T-cell (primary cell): ENCODE measurements around the gene INTS15. TPM values are rescaled to one million over a fixed set of nuclear protein-coding genes. Genes with fewer than 3 reads are reported as not detected.
"Not testable (repeated sequence)": the region's sequence is repeated elsewhere in the genome, so short reads cannot be mapped to it uniquely, and the experiment has no call there.

Experiments
- ATAC-seq, 4 experiments: fragments of 200-7000 bp in 3 of 4; fragments of 150-1000 bp in 1 of 4; cut with Tn5 transposase; replicated peaks in 1 of 4; 1 replicate in 3 of 4; 2 replicates in 1 of 4; pipeline ENCODE4 v1.10.0; 2021; ENCODE audit warnings: moderate library complexity in 3 of 4, mild to moderate bottlenecking in 2 of 4, moderate number of reproducible peaks in 1 of 4
- CTCF ChIA-PET, 2 donors: fragments of 300-600 bp; sonication (Branson Sonifier 250); formaldehyde crosslinking; loops; one replicate each; lab custom pipeline; 2022; ENCODE audit warnings: antibody characterized with exemption in 2 of 2; lab: Charles Lee
- POLR2A ChIA-PET, 2 donors: fragments of 300-600 bp; sonication (Branson Sonifier 250); formaldehyde crosslinking; loops; one replicate each; lab custom pipeline; 2022; ENCODE audit warnings: antibody characterized with exemption in 2 of 2; lab: Charles Lee
- DNase-seq, 35 experiments: peaks; one replicate each; pipeline versions ENCODE4 v3.0.0 to v3.0.0-alpha.2; 2013 to 2023
- H3K27ac ChIP-seq: one replicate; pipeline ENCODE4 v1.5.1; 2013; ENCODE audit warnings: low read length
- H3K27me3 ChIP-seq, 2 experiments: replicated peaks in 1 of 2; 1 replicate in 1 of 2; 2 replicates in 1 of 2; pipeline versions ENCODE4 v1.6.1 to v1.7.0; 2013; ENCODE audit warnings: low read length in 1 of 2, mixed read lengths in 1 of 2; ENCODE audit not compliant: control insufficient read depth in 2 of 2, insufficient read depth in 2 of 2; ENCODE audit errors: extremely low read depth in 1 of 2
- H3K36me3 ChIP-seq, 2 donors: 1 replicate in 1 of 2; 2 replicates in 1 of 2; pipeline versions ENCODE4 v1.6.1 to v1.7.0; 2013; ENCODE audit warnings: low read length in 1 of 2; ENCODE audit not compliant: control insufficient read depth in 2 of 2, insufficient read depth in 1 of 2; ENCODE audit errors: extremely low read depth in 1 of 2
- H3K4me1 ChIP-seq, 2 experiments: 1 replicate in 1 of 2; 2 replicates in 1 of 2; pipeline versions ENCODE4 v1.6.1 to v1.7.0; 2013; ENCODE audit warnings: low read length in 2 of 2, mixed read lengths in 1 of 2; ENCODE audit not compliant: insufficient read depth in 2 of 2, control insufficient read depth in 1 of 2; ENCODE audit errors: extremely low read depth in 1 of 2
- H3K4me3 ChIP-seq, 2 donors: 1 replicate in 1 of 2; 2 replicates in 1 of 2; pipeline versions ENCODE4 v1.5.1 to v1.7.0; 2013; ENCODE audit warnings: mild to moderate bottlenecking in 2 of 2, low read length in 1 of 2, moderate library complexity in 1 of 2; ENCODE audit not compliant: control insufficient read depth in 1 of 2; ENCODE audit errors: extremely low read depth in 1 of 2
- H3K9me3 ChIP-seq: 2 replicates; pipeline ENCODE4 v1.7.0; 2013
- H3K27ac Mint-ChIP-seq, 2 donors: one replicate each; pipeline ENCODE4 v1.8.0; 2020 to 2021; ENCODE audit warnings: mild to moderate bottlenecking in 2 of 2, mixed read lengths in 2 of 2
- H3K27me3 Mint-ChIP-seq, 2 donors: one replicate each; pipeline ENCODE4 v1.8.0; 2021 to 2022; ENCODE audit warnings: mixed read lengths in 2 of 2
- H3K36me3 Mint-ChIP-seq: one replicate; pipeline ENCODE4 v1.8.0; 2021; ENCODE audit warnings: mixed read lengths
- H3K4me1 Mint-ChIP-seq, 3 donors: one replicate each; pipeline ENCODE4 v1.8.0; 2020 to 2022; ENCODE audit warnings: mixed read lengths in 3 of 3, mild to moderate bottlenecking in 1 of 3
- H3K4me3 Mint-ChIP-seq, 3 donors: one replicate each; pipeline ENCODE4 v1.8.0; 2020 to 2022; ENCODE audit warnings: mild to moderate bottlenecking in 3 of 3, mixed read lengths in 3 of 3, moderate library complexity in 3 of 3
- H3K9me3 Mint-ChIP-seq, 3 donors: one replicate each; pipeline ENCODE4 v1.8.0; 2020 to 2022; ENCODE audit warnings: mixed read lengths in 3 of 3
- WGBS: methylation state at CpG from one replicate; pipeline ENCODE4 v1.1.5; 2013; ENCODE audit warnings: missing lambda C conversion rate; ENCODE audit not compliant: insufficient coverage; 5-methylcytosine and 5-hydroxymethylcytosine counted together
- total RNA-seq, 35 experiments: library from RNA in 6 of 35; stranded (reverse) in 6 of 35; fragments of 120-200 nt in 1 of 35; gene quantifications; one replicate each; pipeline versions ENCODE4 v1.2.1 to v1.2.4 and lab custom pipeline; 2013 to 2026

INTS15 gene
- total RNA-seq, 5 donors from 2014 or later (not counting 1 experiment from before 2014, with no cell fraction given) = 48.3 to 65.9 (median 64.1) TPM

GRCh38 chr7:6634971-6635370 lies 45.1 kb downstream of the INTS15 start:
- H3K27ac Mint-ChIP-seq, POLR2A ChIA-PET: not testable (repeated sequence)

GRCh38 chr7:6636741-6637543 lies 47.1 kb downstream of the INTS15 start, which contains the start of gene ZNF316:
ZNF316 (plus strand) TSS chr7:6637318; CDS start chr7:6642410, 5,092 bp downstream.
- peak; percentile 73 to 77 (median 75) for ATAC-seq
- Histone ChIP-seq H3K4me3 (peak within 1 kb of the TSS; percentile 53 to 59), H3K9me3 (no peaks in the 10 kb centered on the region), H3K27ac (peak within 1 kb of the TSS; percentile 45), H3K36me3 (peaks cover 0 to 22% of the 10 kb centered on the region in 2 donors), H3K4me1 (peaks cover 3 to 29% of the 10 kb centered on the region in 2 experiments), H3K27me3 (peaks cover 0 to 2% of the 10 kb centered on the region in 2 experiments)
- POLR2A ChIA-PET = interaction anchor here in 1 of 2 donors (0.6 kb wide), 1 partner anchor 82 kb away, joined by 4 read pairs; no protein-coding TSS in a partner anchor
- Mint-ChIP-seq H3K27me3 (no peaks in the 10 kb centered on the region), H3K9me3 (no peaks in the 10 kb centered on the region), H3K27ac (peak within 1 kb of the TSS; percentile 91 to 95), H3K4me3 (peak within 1 kb of the TSS; percentile 81 to 85 (median 84)), H3K4me1 (peaks cover 27 to 29% (median 29%) of the 10 kb centered on the region in 3 donors), H3K36me3 (peaks cover 20% of the 10 kb centered on the region)
- WGBS = 1% methylated on average over 103 of the region's 104 CpGs
- DNase-seq = peak in 27 of 35 experiments; percentile 8 to 77 (median 36)
- CTCF ChIA-PET = interaction anchor here in 1 of 2 donors (0.7 kb wide), 1 partner anchor 46 kb away, joined by 8 read pairs; no protein-coding TSS in a partner anchor

More at GRCh38 chr7:6634971-6635370, 45.1 kb downstream of the INTS15 start:
- H3K9me3 ChIP-seq, H3K36me3 ChIP-seq, ATAC-seq, H3K27ac ChIP-seq, H3K27me3 Mint-ChIP-seq, H3K27me3 ChIP-seq, H3K4me3 ChIP-seq, H3K36me3 Mint-ChIP-seq, H3K9me3 Mint-ChIP-seq, DNase-seq, CTCF ChIA-PET: not testable (repeated sequence)
- WGBS = 68% methylated on average over 3 of the region's 5 CpGs
- Mint-ChIP-seq H3K4me3 (peak overlapping the region; percentile 49 to 77 (median 77)), H3K4me1 (peaks cover 24 to 26% (median 24%) of the 10 kb centered on the region in 3 donors)
- H3K4me1 ChIP-seq = peaks cover 3 to 29% of the 10 kb centered on the region in 2 experiments

GRCh38 chr7:6637544-6638229 lies 47.9 kb downstream of the INTS15 start:
- Mint-ChIP-seq H3K27ac (peak overlapping the region; percentile 91 to 95), H3K4me1 (peaks cover 27 to 29% (median 29%) of the 10 kb centered on the region in 3 donors), H3K36me3 (peaks cover 26% of the 10 kb centered on the region), H3K9me3 (no peaks in the 10 kb centered on the region), H3K27me3 (no peaks in the 10 kb centered on the region), H3K4me3 (peak overlapping the region; percentile 81 to 85 (median 84))
- H3K9me3 ChIP-seq = no peaks in the 10 kb centered on the region
- ChIA-PET POLR2A (no interaction called here), CTCF (interaction anchor here in 1 of 2 donors (0.7 kb wide), 1 partner anchor 18 kb away, joined by 3 read pairs; no protein-coding TSS in a partner anchor)
- WGBS = 1% methylated on average over 54 of the region's 60 CpGs
- peaks cover 0 to 2% of the 10 kb centered on the region in 2 experiments for H3K27me3 ChIP-seq
- H3K27ac ChIP-seq = peak overlapping the region; percentile 45
- DNase-seq (peak in 34 of 35 experiments; percentile 17 to 71 (median 36)), ATAC-seq (peak; percentile 73 to 82 (median 76))
- H3K36me3 ChIP-seq = peaks cover 5 to 29% of the 10 kb centered on the region in 2 donors
- H3K4me1 ChIP-seq = peaks cover 3 to 29% of the 10 kb centered on the region in 2 experiments
- peak overlapping the region; percentile 53 to 59 for H3K4me3 ChIP-seq

GRCh38 chr7:6639032-6639431 lies 49.2 kb downstream of the INTS15 start:
- H3K9me3 ChIP-seq = no peaks in the 10 kb centered on the region
- peak overlapping the region; percentile 81 to 85 (median 84) for H3K4me3 Mint-ChIP-seq
- peaks cover 0 to 2% of the 10 kb centered on the region in 2 experiments for H3K27me3 ChIP-seq
- no peak overlapping the region for H3K27ac ChIP-seq
- 91% methylated on average over 2 of the region's 4 CpGs for WGBS
- no peaks in the 10 kb centered on the region for H3K9me3 Mint-ChIP-seq
- H3K4me1 ChIP-seq = peaks cover 3 to 29% of the 10 kb centered on the region in 2 experiments
- H3K36me3 ChIP-seq = peaks cover 11 to 42% of the 10 kb centered on the region in 2 donors
- DNase-seq = no peak
- CTCF ChIA-PET = no interaction called here
- POLR2A ChIA-PET = no interaction called here
- no peak for ATAC-seq
- peak overlapping the region; percentile 91 to 95 for H3K27ac Mint-ChIP-seq
- H3K36me3 Mint-ChIP-seq = peaks cover 33% of the 10 kb centered on the region
- H3K4me3 ChIP-seq = no peak overlapping the region
- no peaks in the 10 kb centered on the region for H3K27me3 Mint-ChIP-seq
- H3K4me1 Mint-ChIP-seq = peaks cover 27 to 29% (median 29%) of the 10 kb centered on the region in 3 donors

- peaks cover 39% of the 10 kb centered on the region for H3K36me3 Mint-ChIP-seq
- Histone ChIP-seq H3K36me3 (peaks cover 15 to 48% of the 10 kb centered on the region in 2 donors), H3K9me3 (no peaks in the 10 kb centered on the region), H3K27ac (no peak overlapping the region), H3K4me1 (peaks cover 3 to 29% of the 10 kb centered on the region in 2 experiments), H3K27me3 (peaks cover 0 to 2% of the 10 kb centered on the region in 2 experiments), H3K4me3 (no peak overlapping the region)
- H3K27ac Mint-ChIP-seq = peak overlapping the region in 1 of 2 donors; percentile 95
- peaks cover 27 to 29% (median 29%) of the 10 kb centered on the region in 3 donors for H3K4me1 Mint-ChIP-seq
- DNase-seq (no peak), ATAC-seq (no peak)
- WGBS = 93% methylated on average over 11 of the region's 11 CpGs
- H3K4me3 Mint-ChIP-seq = peak overlapping the region; percentile 81 to 85 (median 84)
- H3K27me3 Mint-ChIP-seq = no peaks in the 10 kb centered on the region
- no peaks in the 10 kb centered on the region for H3K9me3 Mint-ChIP-seq
- CTCF ChIA-PET = no interaction called here
- POLR2A ChIA-PET = no interaction called here
Measured at GRCh38 chr7:6639627-6640026, 49.8 kb downstream of the INTS15 start.

- peak overlapping the region in 1 of 2 donors; percentile 72 for H3K27ac Mint-ChIP-seq
- ATAC-seq (no peak), DNase-seq (no peak)
- peak overlapping the region in 1 of 3 donors; percentile 85 for H3K4me3 Mint-ChIP-seq
- no peaks in the 10 kb centered on the region for H3K9me3 Mint-ChIP-seq
- ChIA-PET CTCF (no interaction called here), POLR2A (no interaction called here)
- WGBS = 90% methylated on average over 3 of the region's 11 CpGs
- H3K4me1 Mint-ChIP-seq = peaks cover 27 to 29% (median 29%) of the 10 kb centered on the region in 3 donors
- no peaks in the 10 kb centered on the region for H3K27me3 Mint-ChIP-seq
- Histone ChIP-seq H3K36me3 (peaks cover 20 to 54% of the 10 kb centered on the region in 2 donors), H3K9me3 (no peaks in the 10 kb centered on the region), H3K4me1 (peaks cover 3 to 29% of the 10 kb centered on the region in 2 experiments), H3K27me3 (peaks cover 0 to 2% of the 10 kb centered on the region in 2 experiments), H3K27ac (no peak overlapping the region), H3K4me3 (no peak overlapping the region)
- H3K36me3 Mint-ChIP-seq = peaks cover 40% of the 10 kb centered on the region
Measured at GRCh38 chr7:6640246-6640721, 50.5 kb downstream of the INTS15 start.
